ENCODE data around the gene ADCY4.
"Not testable (repeated sequence)": the region's sequence is repeated elsewhere in the genome, so short reads cannot be mapped to it uniquely, and the experiment has no call there.

ADCY4 gene

DNA sequence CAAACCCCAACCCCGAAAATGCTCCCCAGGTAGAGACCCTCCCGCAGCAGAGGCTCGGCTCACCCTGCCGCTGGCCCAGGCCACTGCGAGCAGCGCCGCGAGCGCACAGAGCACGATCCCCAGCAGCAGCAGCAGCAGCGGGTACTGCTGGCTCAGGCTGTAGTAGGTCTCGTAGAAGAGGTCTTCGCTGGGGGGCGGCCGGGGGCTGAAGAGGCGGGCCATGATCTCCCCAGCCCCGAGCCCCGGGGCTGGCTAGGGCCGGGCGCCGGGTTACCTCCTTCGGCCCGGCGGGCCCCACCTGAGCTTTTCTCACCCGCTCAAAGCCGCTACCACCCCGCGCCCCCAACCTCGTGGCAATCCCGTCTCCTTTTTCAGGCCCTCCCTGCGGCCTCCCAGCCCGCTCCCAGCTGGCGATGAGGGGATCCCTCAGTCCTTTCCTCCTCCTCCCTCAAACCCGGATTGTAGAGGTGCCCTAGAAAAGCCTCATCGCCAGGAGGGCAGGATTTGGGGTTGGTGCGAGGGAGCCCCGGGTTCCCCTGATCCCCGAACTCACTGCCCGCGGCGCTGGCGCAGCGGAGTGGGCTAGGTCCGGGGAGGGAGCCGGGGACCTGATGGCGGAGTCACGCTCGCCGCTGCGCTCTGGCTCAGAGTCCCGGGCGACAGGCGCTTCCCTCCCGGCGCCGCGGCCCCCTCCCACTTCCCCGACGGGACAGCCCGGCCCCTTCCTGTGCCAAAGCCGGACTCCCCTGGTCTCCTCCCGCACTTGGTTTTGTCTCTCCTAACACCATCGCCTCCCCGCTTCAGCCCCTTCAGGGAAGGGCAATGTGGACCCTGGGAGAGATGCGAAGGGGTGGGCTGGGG is at the start of gene ADCY4:
TSS of gene ADCY4 (minus strand) at position 641 of the 861 bp plus-strand sequence. CDS start at position 222, 419 bp downstream.
- no peak for DNase-seq (ENCODE audit: low spot score)

- DNase-seq (ENCODE audit: low spot score) = no peak
Observed at GRCh38 chr14:24384169-24384568, 49.3 kb upstream of the ADCY4 start.

DNA sequence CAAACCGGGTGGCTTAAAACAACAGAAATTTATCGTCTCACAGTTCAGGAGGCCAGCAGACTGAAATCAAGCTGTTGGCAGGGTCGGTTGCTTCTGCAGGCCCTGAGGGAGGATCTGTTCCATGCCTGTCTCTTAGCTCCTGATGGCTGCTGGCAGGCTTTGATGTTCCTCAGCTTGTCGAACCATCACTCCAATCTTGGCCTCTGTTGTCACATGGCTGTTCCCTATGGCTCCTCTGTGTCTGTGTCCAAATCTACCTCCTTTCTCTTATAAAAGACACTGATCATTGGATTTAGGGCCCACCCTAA is 47.1 kb upstream of the ADCY4 start:
- DNase-seq (ENCODE audit: low spot score) = no peak

GRCh38 chr14:24381363-24382063 is 46.6 kb upstream of the ADCY4 start:
- no peak for DNase-seq (ENCODE audit: low spot score)

GRCh38 chr14:24379907-24380730 is 45.2 kb upstream of the ADCY4 start:
- no peak for DNase-seq (ENCODE audit: low spot score)

DNA sequence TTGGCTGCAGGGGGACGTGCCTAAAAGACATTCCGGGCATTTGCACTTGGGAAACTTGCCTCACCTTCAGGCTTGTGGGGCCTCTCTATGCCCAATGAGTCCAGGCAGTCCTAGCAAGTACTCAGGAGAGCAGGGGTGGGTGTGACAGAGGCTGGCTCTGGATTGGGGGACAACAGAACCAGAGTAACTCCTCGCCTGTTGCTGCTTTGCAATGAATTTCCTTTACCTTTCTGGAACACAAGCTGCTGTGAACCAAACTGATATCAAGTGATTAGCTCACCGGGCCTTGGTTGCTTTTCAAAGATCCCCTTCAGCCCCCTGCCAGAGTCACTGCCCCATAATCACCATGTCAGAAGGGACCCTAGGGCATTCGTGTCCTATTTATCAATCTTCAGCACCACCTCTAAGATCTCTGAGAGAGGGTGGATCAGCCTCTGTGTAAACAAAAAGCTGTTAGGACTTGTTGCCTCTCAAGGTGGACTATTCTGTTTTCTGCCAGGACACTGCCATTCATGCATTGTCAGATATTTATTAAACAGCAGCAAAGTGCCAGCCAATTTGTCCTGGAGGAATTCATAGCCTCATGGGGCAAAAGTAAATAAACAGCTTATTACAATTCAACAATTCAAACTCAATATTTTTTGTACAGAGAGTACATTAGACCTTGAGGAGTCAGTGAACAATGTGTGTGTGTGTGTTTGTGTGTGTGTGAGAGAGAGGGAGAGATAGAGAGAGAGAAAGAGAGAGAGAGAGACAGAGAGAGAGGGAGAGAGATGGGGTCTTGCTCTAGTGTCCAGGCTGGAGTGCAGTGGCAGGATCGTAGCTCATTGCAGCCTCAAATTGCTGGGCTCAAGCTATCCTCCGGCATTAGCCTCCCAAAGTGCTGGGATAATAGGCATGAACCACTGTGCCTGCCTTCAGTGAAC is 44.4 kb upstream of the ADCY4 start:
- no peak for DNase-seq (ENCODE audit: low spot score)

GRCh38 chr14:24378327-24378726 is 43.5 kb upstream of the ADCY4 start:
- no peak for DNase-seq (ENCODE audit: low spot score)

GRCh38 chr14:24377657-24378056 is 42.8 kb upstream of the ADCY4 start:
- DNase-seq (ENCODE audit: low spot score) = no peak

GRCh38 chr14:24377126-24377525 is 42.3 kb upstream of the ADCY4 start:
- DNase-seq (ENCODE audit: low spot score) = no peak

DNA sequence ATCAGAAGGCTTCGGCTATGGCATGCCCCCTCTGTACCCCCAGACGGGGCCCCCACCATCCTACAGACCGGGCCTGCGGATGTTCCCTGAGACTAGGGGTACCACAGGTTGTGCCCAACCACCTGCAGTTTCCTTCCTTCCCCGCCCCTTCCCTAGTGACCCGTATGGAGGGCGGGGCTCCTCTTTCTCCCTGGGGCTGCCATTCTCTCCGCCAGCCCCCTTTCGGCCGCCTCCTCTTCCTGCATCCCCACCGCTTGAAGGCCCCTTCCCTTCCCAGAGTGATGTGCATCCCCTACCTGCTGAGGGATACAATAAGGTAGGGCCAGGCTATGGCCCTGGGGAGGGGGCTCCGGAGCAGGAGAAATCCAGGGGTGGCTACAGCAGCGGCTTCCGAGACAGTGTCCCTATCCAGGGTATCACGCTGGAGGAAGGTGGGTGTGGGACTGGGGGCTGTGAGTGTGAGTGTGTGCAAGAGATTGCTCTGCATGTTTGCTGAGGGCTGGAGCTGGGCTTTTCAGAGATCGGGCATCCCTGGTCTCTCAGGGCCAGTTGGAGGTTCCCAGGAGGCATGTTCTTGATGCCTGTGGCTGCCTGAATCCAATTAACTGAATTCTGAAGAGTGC is 41.7 kb upstream of the ADCY4 start:
- no peak for DNase-seq (ENCODE audit: low spot score)

GRCh38 chr14:24372701-24373416 is 38.0 kb upstream of the ADCY4 start:
- no peak for DNase-seq (ENCODE audit: low spot score)

- not testable (repeated sequence) for DNase-seq (ENCODE audit: low spot score)
Observed at GRCh38 chr14:24371605-24372004, 36.7 kb upstream of the ADCY4 start.

- DNase-seq (ENCODE audit: low spot score) = no peak
Observed at GRCh38 chr14:24370748-24371147, 35.9 kb upstream of the ADCY4 start.

DNA sequence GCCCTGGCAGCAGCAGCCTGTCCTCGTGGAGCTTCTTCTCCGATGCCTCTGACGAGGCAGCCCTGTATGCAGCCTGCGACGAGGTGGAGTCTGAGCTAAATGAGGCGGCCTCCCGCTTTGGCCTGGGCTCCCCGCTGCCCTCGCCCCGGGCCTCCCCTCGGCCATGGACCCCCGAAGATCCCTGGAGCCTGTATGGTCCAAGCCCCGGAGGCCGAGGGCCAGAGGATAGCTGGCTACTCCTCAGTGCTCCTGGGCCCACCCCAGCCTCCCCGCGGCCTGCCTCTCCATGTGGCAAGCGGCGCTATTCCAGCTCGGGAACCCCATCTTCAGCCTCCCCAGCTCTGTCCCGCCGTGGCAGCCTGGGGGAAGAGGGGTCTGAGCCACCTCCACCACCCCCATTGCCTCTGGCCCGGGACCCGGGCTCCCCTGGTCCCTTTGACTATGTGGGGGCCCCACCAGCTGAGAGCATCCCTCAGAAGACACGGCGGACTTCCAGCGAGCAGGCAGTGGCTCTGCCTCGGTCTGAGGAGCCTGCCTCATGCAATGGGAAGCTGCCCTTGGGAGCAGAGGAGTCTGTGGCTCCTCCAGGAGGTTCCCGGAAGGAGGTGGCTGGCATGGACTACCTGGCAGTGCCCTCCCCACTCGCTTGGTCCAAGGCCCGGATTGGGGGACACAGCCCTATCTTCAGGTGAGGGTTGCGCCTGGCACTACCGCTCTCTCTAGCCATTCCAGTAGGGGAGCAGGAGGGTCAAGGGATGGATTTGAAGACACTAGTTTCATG is 35.2 kb upstream of the ADCY4 start:
- DNase-seq (ENCODE audit: low spot score) = no peak

- no peak for DNase-seq (ENCODE audit: low spot score)
Observed at GRCh38 chr14:24369463-24369862, 34.6 kb upstream of the ADCY4 start.

DNA sequence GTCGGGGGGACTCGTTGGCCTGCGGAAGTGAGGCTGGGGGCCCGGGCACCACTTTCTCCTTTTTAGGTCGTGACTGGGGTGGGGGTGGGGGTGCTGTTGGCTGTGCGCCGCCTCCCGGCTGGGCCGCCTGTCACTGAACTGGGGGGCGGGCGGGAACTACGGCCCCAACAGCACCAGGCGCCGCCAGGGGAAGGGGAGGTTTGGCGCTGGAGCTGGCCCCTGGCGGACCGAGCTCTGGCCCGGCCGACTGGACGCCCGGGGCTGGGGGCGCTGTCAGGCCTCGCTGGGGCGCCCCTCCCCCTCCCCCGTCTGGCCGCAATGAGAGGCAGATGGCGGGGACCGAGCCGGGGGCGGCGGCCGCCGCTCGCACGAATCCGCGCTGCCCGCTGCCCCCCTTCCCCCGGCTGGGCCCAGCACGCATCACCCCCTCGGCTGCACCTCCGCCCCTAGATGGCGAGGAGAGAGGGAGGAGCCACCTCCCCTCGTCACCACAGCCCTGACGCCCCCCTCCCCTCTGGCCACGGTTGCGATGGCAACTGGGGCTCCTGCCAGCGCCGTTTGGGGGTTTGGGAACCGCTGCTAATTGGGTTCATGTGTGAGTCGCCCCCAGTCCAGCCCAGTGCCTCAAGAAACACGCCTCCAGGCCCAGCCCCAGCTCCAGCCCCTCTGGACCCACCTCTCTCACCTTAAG is 33.8 kb upstream of the ADCY4 start:
- DNase-seq (ENCODE audit: low spot score) = no peak

DNA sequence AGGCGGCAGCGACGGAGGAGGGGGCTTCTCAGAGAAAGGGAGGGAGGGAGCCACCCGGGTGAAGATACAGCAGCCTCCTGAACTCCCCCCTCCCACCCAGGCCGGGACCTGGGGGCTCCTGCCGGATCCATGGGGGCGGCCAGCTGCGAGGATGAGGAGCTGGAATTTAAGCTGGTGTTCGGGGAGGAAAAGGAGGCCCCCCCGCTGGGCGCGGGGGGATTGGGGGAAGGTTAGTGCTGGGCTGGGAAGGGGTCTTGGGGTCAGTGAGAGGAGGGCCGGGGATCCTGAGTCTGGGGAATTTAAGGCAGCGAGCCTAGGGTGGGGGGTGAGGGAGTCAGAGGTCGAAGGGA is 33.3 kb upstream of the ADCY4 start:
- no peak for DNase-seq (ENCODE audit: low spot score)

DNA sequence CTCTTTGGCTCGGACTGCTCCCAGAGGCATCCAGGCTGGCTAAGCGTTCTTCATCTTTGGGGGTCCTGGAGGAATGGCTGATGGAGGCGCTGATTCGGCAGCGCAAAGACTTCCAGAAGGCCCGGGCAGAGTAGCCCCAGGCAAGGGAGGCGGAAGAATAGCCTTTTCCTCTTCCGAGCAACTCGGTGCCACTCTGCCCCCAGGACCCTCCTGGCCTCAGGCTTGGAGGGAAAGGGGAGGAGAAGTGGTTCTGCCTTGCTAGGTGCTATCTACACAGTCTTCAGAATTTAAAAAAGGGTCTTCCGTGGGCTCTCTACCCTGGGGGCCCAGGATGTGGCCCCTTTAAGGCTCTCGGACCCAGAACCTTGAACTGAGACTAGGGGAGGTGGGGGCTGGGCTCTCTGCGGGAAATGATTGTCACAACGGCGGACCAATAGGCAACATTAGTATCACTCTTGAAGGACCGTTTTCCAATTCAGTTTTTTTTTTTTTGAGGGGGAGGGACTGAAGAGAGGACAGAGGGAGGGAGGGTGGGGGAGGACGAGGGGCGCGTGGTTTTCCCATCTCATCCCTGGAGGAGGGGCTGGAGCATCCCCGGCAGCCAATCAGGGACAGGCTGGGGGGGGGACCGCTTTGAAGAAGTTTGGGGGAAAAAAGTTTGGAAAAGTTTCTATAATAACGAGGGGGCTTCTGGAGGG is 32.8 kb upstream of the ADCY4 start, which contains the start of gene NFATC4:
TSS of gene NFATC4 (plus strand) at position 671 of the 698 bp plus-strand sequence. CDS start 157 bp downstream, outside the sequence.
- no peak for DNase-seq (ENCODE audit: low spot score)
